GM12872 (cell line): Measurements from ENCODE around the gene CNTRL.

Source experiments
- TF ChIP-seq, protein P1 (sequence below): IDR thresholded peaks from 3 replicates; pipeline ENCODE4 v1.5.1; 2011; ENCODE audit warnings: low read depth, mild to moderate bottlenecking, low read length, moderate library complexity; ENCODE audit not compliant: insufficient read depth

CNTRL gene

GRCh38 chr9:121192959-121193640 lies 118.3 kb downstream of the CNTRL start:
- TF ChIP-seq, protein P1, sequence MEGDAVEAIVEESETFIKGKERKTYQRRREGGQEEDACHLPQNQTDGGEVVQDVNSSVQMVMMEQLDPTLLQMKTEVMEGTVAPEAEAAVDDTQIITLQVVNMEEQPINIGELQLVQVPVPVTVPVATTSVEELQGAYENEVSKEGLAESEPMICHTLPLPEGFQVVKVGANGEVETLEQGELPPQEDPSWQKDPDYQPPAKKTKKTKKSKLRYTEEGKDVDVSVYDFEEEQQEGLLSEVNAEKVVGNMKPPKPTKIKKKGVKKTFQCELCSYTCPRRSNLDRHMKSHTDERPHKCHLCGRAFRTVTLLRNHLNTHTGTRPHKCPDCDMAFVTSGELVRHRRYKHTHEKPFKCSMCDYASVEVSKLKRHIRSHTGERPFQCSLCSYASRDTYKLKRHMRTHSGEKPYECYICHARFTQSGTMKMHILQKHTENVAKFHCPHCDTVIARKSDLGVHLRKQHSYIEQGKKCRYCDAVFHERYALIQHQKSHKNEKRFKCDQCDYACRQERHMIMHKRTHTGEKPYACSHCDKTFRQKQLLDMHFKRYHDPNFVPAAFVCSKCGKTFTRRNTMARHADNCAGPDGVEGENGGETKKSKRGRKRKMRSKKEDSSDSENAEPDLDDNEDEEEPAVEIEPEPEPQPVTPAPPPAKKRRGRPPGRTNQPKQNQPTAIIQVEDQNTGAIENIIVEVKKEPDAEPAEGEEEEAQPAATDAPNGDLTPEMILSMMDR = no peak

DNA sequence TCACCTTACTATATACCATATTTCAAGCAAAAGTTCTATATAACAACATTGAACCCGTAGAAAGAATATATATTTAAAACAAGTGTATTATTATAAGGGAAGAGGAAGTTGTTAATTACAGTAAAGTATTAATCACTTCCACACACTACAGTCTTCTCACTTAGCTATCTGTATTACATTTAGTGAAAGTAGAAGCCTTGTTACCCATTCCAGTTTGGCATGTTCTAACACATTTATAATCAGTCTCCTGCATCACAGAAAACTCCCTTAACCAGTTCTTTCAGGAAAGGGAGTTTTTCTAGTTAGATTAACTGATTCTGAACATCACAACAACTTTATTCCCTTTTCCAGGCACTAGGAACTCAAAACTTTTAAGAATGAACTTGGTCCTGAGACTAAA lies 120.0 kb downstream of the CNTRL start:
- TF ChIP-seq, protein P1 = no peak

DNA sequence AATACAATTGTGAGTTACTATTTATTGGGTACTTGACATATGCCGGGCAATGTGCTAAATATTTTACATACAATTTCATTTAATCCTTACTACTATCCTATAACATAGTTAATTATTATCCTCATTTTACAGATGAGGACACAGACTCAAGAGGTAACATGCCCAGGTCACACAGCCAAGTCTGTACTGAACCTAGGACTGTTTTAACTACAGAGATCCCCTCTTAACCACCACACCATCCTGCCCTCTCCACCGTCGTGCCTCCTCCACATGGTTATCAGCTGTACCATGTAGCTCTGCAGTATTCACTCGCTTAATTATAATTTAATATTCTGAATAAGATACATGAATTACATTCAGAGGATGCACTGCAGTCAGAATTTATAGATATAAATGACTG lies 121.6 kb downstream of the CNTRL start:
- TF ChIP-seq, protein P1 = no peak

DNA sequence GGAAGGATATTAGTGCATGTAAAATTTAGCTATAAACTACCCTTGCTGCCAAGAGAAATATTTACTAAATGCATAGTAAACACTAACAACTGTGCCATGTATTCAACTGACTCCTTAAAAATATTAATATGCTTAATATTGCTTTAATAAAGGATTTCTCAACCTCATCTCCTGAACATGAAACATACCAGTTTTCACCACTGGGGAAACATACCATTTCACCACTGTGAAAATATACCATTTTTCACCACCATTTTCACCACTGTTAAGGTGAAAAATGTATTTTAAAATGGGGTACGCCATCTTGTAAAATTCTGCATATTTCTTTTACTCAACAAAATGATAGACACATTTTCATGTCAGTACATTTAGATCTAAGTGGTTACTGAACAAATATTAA lies 122.4 kb downstream of the CNTRL start:
- TF ChIP-seq, protein P1 = no peak

GRCh38 chr9:121198512-121199042 lies 123.8 kb downstream of the CNTRL start:
- TF ChIP-seq, protein P1 = no peak

DNA sequence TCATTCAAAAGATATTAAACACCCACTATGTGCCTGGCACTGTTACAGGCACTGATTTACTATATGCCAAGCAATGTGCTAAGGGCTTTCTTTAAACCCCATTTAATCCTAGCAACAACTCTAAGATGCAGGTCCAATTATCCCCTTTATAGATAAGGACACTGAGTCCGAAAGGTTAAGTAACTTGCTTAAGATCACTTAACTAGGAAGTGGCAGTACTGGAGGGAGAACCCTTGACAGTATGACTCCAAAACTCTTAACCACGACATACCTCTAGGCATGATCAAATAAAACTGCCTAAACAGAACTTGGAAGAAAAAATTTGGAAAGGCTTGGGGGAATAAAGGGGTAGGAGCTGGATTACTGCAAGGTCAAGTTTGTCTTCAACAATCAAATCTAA lies 125.2 kb downstream of the CNTRL start:
- TF ChIP-seq, protein P1 = no peak

- TF ChIP-seq, protein P1 = no peak
These were observed 125.6 kb downstream of the CNTRL start for GRCh38 chr9:121200356-121200755.
